HL-60 (cell line): ENCODE results near the gene KRTAP10-1.

ENCODE experiments used
- GABPA ChIP-seq: IDR thresholded peaks from 2 replicates; pipeline ENCODE4 v1.6.1; 2012; ENCODE audit warnings: low read depth
- POLR2AphosphoS5 ChIP-seq: IDR thresholded peaks from 2 replicates; pipeline ENCODE4 v1.6.1; 2012; ENCODE audit warnings: low read depth
- TF ChIP-seq, protein P1 (sequence below): IDR thresholded peaks from one replicate; pipeline ENCODE4 v1.5.1; 2011; ENCODE audit warnings: low read length, control low read depth, inconsistent platforms; ENCODE audit not compliant: insufficient read depth
- TF ChIP-seq, protein P2 (sequence below): IDR thresholded peaks from 2 replicates; pipeline ENCODE4 v1.6.1; 2012; ENCODE audit warnings: low read depth; ENCODE audit not compliant: insufficient replicate concordance

DNA sequence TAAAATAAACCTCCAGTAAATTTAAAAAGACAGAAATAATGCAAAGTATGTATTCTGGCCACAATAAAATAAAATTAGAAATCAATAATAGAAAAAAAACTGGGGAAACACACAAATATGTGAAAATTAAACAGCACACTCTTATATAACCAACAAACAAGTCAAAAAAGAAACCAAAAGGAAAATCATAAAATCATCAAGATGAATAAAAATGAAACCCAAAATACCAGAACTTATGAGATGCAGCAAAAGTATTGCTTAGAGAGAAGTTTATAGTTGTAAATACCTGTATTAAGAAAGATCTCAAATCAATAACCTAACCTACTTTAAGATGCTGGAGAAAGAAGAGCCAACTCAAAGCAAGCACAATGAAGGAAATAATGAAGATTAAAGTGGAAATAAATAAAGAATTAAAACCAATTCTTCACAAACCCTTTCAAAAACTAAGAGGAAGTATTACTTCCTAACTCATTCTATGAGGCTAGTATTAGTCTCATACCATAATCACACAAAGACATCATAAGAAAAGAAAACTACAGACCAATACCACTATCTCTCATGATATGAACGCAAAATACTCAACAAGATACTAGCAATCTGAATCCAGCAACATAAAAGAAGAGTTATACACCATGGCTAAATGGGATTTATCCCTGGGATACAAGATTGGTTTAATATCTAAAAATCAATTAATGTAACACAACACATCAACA, 25.0 kb upstream of the KRTAP10-1 start:
- TF ChIP-seq, protein P1, sequence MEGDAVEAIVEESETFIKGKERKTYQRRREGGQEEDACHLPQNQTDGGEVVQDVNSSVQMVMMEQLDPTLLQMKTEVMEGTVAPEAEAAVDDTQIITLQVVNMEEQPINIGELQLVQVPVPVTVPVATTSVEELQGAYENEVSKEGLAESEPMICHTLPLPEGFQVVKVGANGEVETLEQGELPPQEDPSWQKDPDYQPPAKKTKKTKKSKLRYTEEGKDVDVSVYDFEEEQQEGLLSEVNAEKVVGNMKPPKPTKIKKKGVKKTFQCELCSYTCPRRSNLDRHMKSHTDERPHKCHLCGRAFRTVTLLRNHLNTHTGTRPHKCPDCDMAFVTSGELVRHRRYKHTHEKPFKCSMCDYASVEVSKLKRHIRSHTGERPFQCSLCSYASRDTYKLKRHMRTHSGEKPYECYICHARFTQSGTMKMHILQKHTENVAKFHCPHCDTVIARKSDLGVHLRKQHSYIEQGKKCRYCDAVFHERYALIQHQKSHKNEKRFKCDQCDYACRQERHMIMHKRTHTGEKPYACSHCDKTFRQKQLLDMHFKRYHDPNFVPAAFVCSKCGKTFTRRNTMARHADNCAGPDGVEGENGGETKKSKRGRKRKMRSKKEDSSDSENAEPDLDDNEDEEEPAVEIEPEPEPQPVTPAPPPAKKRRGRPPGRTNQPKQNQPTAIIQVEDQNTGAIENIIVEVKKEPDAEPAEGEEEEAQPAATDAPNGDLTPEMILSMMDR = no peak
- TF ChIP-seq POLR2AphosphoS5 (no peak), GABPA (no peak)
- TF ChIP-seq, protein P2, sequence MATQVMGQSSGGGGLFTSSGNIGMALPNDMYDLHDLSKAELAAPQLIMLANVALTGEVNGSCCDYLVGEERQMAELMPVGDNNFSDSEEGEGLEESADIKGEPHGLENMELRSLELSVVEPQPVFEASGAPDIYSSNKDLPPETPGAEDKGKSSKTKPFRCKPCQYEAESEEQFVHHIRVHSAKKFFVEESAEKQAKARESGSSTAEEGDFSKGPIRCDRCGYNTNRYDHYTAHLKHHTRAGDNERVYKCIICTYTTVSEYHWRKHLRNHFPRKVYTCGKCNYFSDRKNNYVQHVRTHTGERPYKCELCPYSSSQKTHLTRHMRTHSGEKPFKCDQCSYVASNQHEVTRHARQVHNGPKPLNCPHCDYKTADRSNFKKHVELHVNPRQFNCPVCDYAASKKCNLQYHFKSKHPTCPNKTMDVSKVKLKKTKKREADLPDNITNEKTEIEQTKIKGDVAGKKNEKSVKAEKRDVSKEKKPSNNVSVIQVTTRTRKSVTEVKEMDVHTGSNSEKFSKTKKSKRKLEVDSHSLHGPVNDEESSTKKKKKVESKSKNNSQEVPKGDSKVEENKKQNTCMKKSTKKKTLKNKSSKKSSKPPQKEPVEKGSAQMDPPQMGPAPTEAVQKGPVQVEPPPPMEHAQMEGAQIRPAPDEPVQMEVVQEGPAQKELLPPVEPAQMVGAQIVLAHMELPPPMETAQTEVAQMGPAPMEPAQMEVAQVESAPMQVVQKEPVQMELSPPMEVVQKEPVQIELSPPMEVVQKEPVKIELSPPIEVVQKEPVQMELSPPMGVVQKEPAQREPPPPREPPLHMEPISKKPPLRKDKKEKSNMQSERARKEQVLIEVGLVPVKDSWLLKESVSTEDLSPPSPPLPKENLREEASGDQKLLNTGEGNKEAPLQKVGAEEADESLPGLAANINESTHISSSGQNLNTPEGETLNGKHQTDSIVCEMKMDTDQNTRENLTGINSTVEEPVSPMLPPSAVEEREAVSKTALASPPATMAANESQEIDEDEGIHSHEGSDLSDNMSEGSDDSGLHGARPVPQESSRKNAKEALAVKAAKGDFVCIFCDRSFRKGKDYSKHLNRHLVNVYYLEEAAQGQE = no peak
